ENCODE results near the gene ARHGAP18.
A peak's percentile ranks its signal among the peaks of the same experiment; 100 is the strongest.

The ARHGAP18 gene

DNA sequence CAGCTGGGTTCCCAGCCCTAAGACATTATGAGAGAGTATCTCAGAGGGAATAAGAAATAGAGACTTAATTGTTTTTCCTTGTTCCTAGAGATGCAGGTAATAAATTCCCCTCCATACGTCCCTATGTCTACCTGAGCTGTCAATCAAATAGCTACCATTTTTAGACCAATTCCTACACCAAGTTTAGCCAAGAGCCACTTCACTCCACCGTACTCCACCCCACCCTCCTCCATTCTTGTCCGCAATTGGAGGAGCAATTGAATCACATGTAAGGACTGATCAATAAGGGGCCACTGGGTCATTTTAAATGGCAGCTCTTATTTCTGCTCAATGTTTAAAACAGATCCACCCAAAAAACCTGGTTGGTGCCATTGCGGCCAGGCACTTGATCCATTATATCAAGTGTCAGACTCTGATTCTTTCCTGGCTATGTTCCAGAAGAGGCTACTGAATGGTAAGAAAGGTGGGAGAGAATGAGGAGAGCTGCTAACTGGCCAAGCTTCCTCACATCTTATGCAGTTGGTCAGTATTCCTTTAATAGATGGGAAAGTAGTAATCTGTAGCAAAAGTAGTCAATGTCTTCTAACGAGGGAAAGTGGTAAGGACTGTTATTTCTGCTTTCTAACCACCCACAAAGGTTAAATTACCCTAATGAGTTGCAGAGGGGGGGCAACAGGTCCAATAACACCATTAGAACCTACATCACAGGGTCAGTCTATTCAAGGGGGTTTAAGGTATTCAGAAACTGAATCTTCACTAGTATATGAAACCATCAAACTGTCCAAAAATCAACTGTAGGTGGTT is 34.1 kb downstream of the ARHGAP18 start:
- no peak overlapping the region for H3K27ac ChIP-seq
- H3K4me1 ChIP-seq (ENCODE audit: control insufficient read depth in 1 of 2, insufficient read depth in 1 of 2, low read depth in 1 of 2, low read length in 1 of 2) = peaks cover 15 to 19% of the 10 kb centered on the region in 2 experiments

DNA sequence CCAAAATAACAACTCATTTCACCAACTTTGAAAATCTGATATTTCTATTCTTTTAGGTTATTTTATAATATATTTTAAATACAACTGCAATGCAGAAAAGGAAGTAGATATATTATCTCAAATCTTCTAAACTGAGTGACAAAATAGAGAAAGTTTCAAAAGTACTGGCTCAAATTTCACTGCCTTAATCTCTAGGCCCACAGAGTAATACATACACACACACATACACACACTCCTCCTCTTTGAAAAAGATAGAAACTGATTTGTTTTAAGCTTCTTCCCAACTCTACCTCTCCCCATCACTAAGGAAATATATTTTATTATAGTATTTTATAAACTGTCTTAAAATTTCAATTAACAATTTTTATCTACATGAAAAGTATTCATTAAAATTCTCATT is 36.2 kb downstream of the ARHGAP18 start:
- H3K9me3 ChIP-seq = no peaks in the 10 kb centered on the region
- TF ChIP-seq, protein P1, sequence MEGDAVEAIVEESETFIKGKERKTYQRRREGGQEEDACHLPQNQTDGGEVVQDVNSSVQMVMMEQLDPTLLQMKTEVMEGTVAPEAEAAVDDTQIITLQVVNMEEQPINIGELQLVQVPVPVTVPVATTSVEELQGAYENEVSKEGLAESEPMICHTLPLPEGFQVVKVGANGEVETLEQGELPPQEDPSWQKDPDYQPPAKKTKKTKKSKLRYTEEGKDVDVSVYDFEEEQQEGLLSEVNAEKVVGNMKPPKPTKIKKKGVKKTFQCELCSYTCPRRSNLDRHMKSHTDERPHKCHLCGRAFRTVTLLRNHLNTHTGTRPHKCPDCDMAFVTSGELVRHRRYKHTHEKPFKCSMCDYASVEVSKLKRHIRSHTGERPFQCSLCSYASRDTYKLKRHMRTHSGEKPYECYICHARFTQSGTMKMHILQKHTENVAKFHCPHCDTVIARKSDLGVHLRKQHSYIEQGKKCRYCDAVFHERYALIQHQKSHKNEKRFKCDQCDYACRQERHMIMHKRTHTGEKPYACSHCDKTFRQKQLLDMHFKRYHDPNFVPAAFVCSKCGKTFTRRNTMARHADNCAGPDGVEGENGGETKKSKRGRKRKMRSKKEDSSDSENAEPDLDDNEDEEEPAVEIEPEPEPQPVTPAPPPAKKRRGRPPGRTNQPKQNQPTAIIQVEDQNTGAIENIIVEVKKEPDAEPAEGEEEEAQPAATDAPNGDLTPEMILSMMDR (IDR thresholded peaks at IDR 0.05) = no peak
- peak overlapping the region; percentile 3 for H3K27ac ChIP-seq
- no peak overlapping the region for H3K4me3 ChIP-seq (ENCODE audit: low read depth in 1 of 2, low read length in 1 of 2)
- H3K27me3 ChIP-seq = no peaks in the 10 kb centered on the region
- H3K36me3 ChIP-seq = no peaks in the 10 kb centered on the region
- H3K4me1 ChIP-seq (ENCODE audit: control insufficient read depth in 1 of 2, insufficient read depth in 1 of 2, low read depth in 1 of 2, low read length in 1 of 2) = peaks cover 15 to 19% of the 10 kb centered on the region in 2 experiments

More for the DNA sequence above, 34.1 kb downstream of the ARHGAP18 start:
- Histone ChIP-seq H3K4me3 (ENCODE audit: low read depth in 1 of 2, low read length in 1 of 2) (no peak overlapping the region), H3K36me3 (no peaks in the 10 kb centered on the region), H3K27me3 (no peaks in the 10 kb centered on the region), H3K9me3 (no peaks in the 10 kb centered on the region)
- TF ChIP-seq, protein P1 (IDR thresholded peaks at IDR 0.05) = no peak

DNA sequence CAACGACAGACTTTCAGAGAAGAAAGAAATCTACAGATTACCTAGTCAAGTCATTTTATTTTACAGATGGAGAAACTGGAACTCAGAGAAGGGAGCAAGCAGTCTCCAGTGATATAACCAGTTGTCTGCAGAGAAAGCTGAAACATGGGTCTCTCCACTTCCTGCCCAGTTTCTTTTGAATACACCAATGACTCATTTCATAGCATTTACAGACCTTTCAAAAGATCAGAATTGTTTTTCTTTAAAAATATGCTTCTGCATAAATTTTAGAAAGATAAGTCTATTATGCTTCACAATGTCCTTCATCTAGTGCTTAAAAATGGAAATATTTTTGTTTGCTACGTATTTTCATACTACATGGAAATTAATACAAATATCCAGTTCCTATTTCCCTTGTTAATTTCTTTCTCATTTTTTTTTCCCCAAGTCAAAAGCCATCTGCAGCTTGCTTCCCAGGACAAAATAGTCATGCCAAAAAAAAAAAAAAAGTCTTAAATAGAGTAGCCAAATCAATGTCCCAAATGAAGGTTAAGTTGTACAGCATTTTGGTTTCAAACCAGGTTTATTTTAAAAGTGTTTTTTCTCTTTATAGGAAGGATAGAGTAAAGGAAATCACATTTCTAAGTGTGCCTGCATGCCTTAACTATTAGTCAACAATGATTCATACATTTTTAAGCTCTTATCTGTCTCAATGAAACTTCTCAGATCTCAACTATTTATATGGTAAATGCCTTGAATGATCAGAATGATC is 36.9 kb downstream of the ARHGAP18 start:
- peaks cover 15 to 19% of the 10 kb centered on the region in 2 experiments for H3K4me1 ChIP-seq (ENCODE audit: control insufficient read depth in 1 of 2, insufficient read depth in 1 of 2, low read depth in 1 of 2, low read length in 1 of 2)
- H3K27me3 ChIP-seq = no peaks in the 10 kb centered on the region
- TF ChIP-seq, protein P1 (IDR thresholded peaks at IDR 0.05) = no peak
- H3K9me3 ChIP-seq = no peaks in the 10 kb centered on the region
- H3K27ac ChIP-seq = peak overlapping the region; percentile 89
- H3K4me3 ChIP-seq (ENCODE audit: low read depth in 1 of 2, low read length in 1 of 2) = no peak overlapping the region
- H3K36me3 ChIP-seq = no peaks in the 10 kb centered on the region

DNA sequence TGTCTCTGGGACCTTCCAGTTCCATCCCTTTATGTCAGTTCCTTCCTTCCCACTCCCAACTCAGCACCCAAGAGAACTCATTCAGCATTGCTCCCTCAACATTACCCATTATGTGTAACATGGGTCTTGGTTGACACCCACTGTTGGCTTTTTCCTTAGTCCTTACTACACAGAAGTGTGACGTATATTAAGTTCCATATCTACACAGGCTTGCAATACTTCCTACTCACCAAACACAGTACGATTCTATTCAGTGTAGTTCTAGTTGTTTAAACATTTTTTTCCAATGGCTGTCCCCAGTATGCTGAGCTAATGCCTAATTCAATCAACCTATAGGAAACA is 37.7 kb downstream of the ARHGAP18 start:
- peak overlapping the region; percentile 89 for H3K27ac ChIP-seq
- H3K4me3 ChIP-seq (ENCODE audit: low read depth in 1 of 2, low read length in 1 of 2) = peak overlapping the region; percentile 17 to 23
- H3K4me1 ChIP-seq (ENCODE audit: control insufficient read depth in 1 of 2, insufficient read depth in 1 of 2, low read depth in 1 of 2, low read length in 1 of 2) = peaks cover 15 to 19% of the 10 kb centered on the region in 2 experiments

More for the DNA sequence above, 37.7 kb downstream of the ARHGAP18 start:
- Histone ChIP-seq H3K36me3 (no peaks in the 10 kb centered on the region), H3K27me3 (no peaks in the 10 kb centered on the region), H3K9me3 (no peaks in the 10 kb centered on the region)
- TF ChIP-seq, protein P1 (IDR thresholded peaks at IDR 0.05) = no peak
